Trophoblast cell (in vitro differentiated cells and primary cell): ENCODE data around the gene COX7B2.
A peak's percentile ranks its signal among the peaks of the same experiment; 100 is the strongest.

ENCODE experiments used
- DNase-seq, 2 donors: peaks; one replicate each; pipeline ENCODE4 v3.0.0-alpha.2; 2016
- H2AFZ ChIP-seq: 2 replicates; pipeline ENCODE4 v1.6.1; 2013; ENCODE audit warnings: low read length, moderate library complexity, mild to moderate bottlenecking; ENCODE audit not compliant: insufficient read depth, poor library complexity
- H2AK5ac ChIP-seq: 2 replicates; pipeline ENCODE4 v1.6.1; 2013; ENCODE audit warnings: mild to moderate bottlenecking, low read length
- H2BK120ac ChIP-seq: 2 replicates; pipeline ENCODE4 v1.6.1; 2013; ENCODE audit warnings: low read length, mild to moderate bottlenecking, moderate library complexity; ENCODE audit not compliant: insufficient read depth, poor library complexity
- H2BK12ac ChIP-seq: 2 replicates; pipeline ENCODE4 v1.6.1; 2013; ENCODE audit warnings: mild to moderate bottlenecking, low read length, moderate library complexity
- H2BK5ac ChIP-seq: 2 replicates; pipeline ENCODE4 v1.6.1; 2013; ENCODE audit warnings: low read length, low read depth, moderate library complexity, mild to moderate bottlenecking; ENCODE audit not compliant: poor library complexity
- H3K14ac ChIP-seq: 2 replicates; pipeline ENCODE4 v1.6.1; 2013; ENCODE audit warnings: mild to moderate bottlenecking, low read length
- H3K18ac ChIP-seq: 2 replicates; pipeline ENCODE4 v1.6.1; 2013; ENCODE audit warnings: mild to moderate bottlenecking, low read length
- H3K23ac ChIP-seq: 2 replicates; pipeline ENCODE4 v1.6.1; 2013; ENCODE audit warnings: low read length
- H3K27ac ChIP-seq: 2 replicates; pipeline ENCODE4 v1.5.1; 2013; ENCODE audit warnings: low read depth, mild to moderate bottlenecking, inconsistent platforms, low read length, moderate library complexity
- H3K27me3 ChIP-seq: 2 replicates; pipeline ENCODE4 v1.6.1; 2013; ENCODE audit warnings: inconsistent platforms, mild to moderate bottlenecking, low read length, moderate library complexity; ENCODE audit not compliant: insufficient read depth
- H3K36me3 ChIP-seq, 2 experiments: 1 replicate in 1 of 2; 2 replicates in 1 of 2; pipeline ENCODE4 v1.6.1; 2013; ENCODE audit warnings: low read length in 2 of 2, mild to moderate bottlenecking in 2 of 2, moderate library complexity in 1 of 2; ENCODE audit not compliant: insufficient read depth in 2 of 2, control insufficient read depth in 1 of 2
- H3K4ac ChIP-seq: 2 replicates; pipeline ENCODE4 v1.6.1; 2013; ENCODE audit warnings: low read depth, mild to moderate bottlenecking, low read length, moderate library complexity
- H3K4me1 ChIP-seq, 2 experiments: 1 replicate in 1 of 2; 2 replicates in 1 of 2; pipeline ENCODE4 v1.6.1; 2013; ENCODE audit warnings: low read length in 2 of 2, mild to moderate bottlenecking in 2 of 2, moderate library complexity in 1 of 2; ENCODE audit not compliant: insufficient read depth in 2 of 2, control insufficient read depth in 1 of 2
- H3K4me2 ChIP-seq: 2 replicates; pipeline ENCODE4 v1.6.1; 2013; ENCODE audit warnings: inconsistent platforms, mild to moderate bottlenecking, low read length, moderate library complexity
- H3K4me3 ChIP-seq: 2 replicates; pipeline ENCODE4 v1.5.1; 2013; ENCODE audit warnings: mild to moderate bottlenecking, low read depth, low read length, inconsistent platforms
- H3K79me1 ChIP-seq: one replicate; pipeline ENCODE4 v1.6.1; 2013; ENCODE audit warnings: low read length
- H3K79me2 ChIP-seq: 2 replicates; pipeline ENCODE4 v1.6.1; 2013; ENCODE audit warnings: low read length, mild to moderate bottlenecking; ENCODE audit not compliant: control insufficient read depth, insufficient read depth, poor library complexity
- H3K9ac ChIP-seq: 2 replicates; pipeline ENCODE4 v1.6.1; 2013; ENCODE audit warnings: mild to moderate bottlenecking, low read length
- H3K9me3 ChIP-seq: 2 replicates; pipeline ENCODE4 v1.6.1; 2013; ENCODE audit warnings: low read depth, mild to moderate bottlenecking, control low read depth, inconsistent platforms, low read length; ENCODE audit not compliant: insufficient read depth
- H4K12ac ChIP-seq: 2 replicates; pipeline ENCODE4 v1.6.1; 2013; ENCODE audit warnings: low read depth, mild to moderate bottlenecking, low read length, moderate library complexity
- H4K8ac ChIP-seq: 2 replicates; pipeline ENCODE4 v1.6.1; 2013; ENCODE audit warnings: low read depth, mild to moderate bottlenecking, low read length, moderate library complexity
- H4K91ac ChIP-seq: one replicate; pipeline ENCODE4 v1.6.1; 2013; ENCODE audit warnings: low read depth, mild to moderate bottlenecking, low read length, moderate library complexity
- WGBS: extraction: QIAGEN DNeasy Blood & Tissue Kit; methylation state at CpG from one replicate; pipeline ENCODE4 v1.1.7; 2013; ENCODE audit warnings: missing lambda C conversion rate; ENCODE audit not compliant: insufficient read length, insufficient coverage; ENCODE audit errors: extremely low coverage; 5-methylcytosine and 5-hydroxymethylcytosine counted together

The COX7B2 gene

DNA sequence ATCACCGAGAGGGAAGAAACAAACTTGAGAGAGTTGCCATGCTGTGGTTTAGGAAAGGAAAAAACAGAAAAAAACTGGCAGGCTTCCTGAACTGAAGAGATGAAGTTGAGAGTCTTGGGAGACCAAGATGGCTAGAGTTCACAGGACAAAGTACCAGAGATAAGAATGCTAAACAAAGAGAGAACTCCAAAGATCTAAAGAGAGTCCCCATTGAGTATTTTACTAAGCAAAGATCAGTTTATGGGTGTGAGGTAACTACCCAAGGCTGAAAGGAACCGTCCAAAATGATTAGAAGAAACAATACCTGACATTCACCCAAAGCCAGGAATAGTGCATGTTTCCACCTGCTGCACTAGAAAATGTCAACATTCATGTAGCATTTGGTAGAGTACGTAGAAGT lies 21.8 kb upstream of the COX7B2 start:
- no CpG with 5 or more reads among the region's 3 CpGs for WGBS
- no peak overlapping the region for H4K91ac ChIP-seq

GRCh38 chr4:46927201-46927600 lies 18.2 kb upstream of the COX7B2 start:
- Histone ChIP-seq H3K79me2 (no peaks in the 10 kb centered on the region), H3K4me3 (no peak overlapping the region), H4K12ac (no peak overlapping the region), H2AK5ac (no peak overlapping the region), H4K91ac (no peak overlapping the region), H4K8ac (no peak overlapping the region), H3K4me1 (no peaks in the 10 kb centered on the region), H3K4me2 (no peak overlapping the region), H3K27me3 (no peaks in the 10 kb centered on the region), H3K9me3 (no peaks in the 10 kb centered on the region), H2BK12ac (no peak overlapping the region), H3K36me3 (no peaks in the 10 kb centered on the region), H3K79me1 (no peaks in the 10 kb centered on the region), H3K14ac (no peak overlapping the region), H3K23ac (no peak overlapping the region), H3K18ac (no peak overlapping the region), H3K9ac (no peak overlapping the region), H3K27ac (no peak overlapping the region), H2BK120ac (no peak overlapping the region), H2AFZ (no peak overlapping the region), H3K4ac (no peak overlapping the region), H2BK5ac (no peak overlapping the region)
- peak in 1 of 2 donors; percentile 4 for DNase-seq

More for the DNA sequence above, 21.8 kb upstream of the COX7B2 start:
- Histone ChIP-seq H4K12ac (no peak overlapping the region), H3K79me1 (no peaks in the 10 kb centered on the region), H3K14ac (no peak overlapping the region), H2AK5ac (no peak overlapping the region), H2BK5ac (no peak overlapping the region), H3K79me2 (no peaks in the 10 kb centered on the region), H3K9ac (no peak overlapping the region), H2BK12ac (no peak overlapping the region), H3K4me1 (no peaks in the 10 kb centered on the region), H2BK120ac (no peak overlapping the region), H3K36me3 (no peaks in the 10 kb centered on the region), H3K4me2 (no peak overlapping the region), H3K27me3 (no peaks in the 10 kb centered on the region), H3K4me3 (no peak overlapping the region), H4K8ac (no peak overlapping the region), H3K9me3 (no peaks in the 10 kb centered on the region), H3K4ac (no peak overlapping the region), H3K27ac (no peak overlapping the region), H2AFZ (no peak overlapping the region), H3K23ac (no peak overlapping the region), H3K18ac (no peak overlapping the region)
- DNase-seq, result no peak

- Histone ChIP-seq H2AK5ac (no peak overlapping the region), H4K12ac (no peak overlapping the region), H2BK12ac (no peak overlapping the region), H3K9ac (no peak overlapping the region), H3K4me3 (no peak overlapping the region), H3K18ac (no peak overlapping the region), H3K14ac (no peak overlapping the region), H3K4me1 (no peaks in the 10 kb centered on the region), H3K27ac (no peak overlapping the region), H2BK5ac (no peak overlapping the region), H3K36me3 (no peaks in the 10 kb centered on the region), H4K8ac (no peak overlapping the region), H2BK120ac (no peak overlapping the region), H3K27me3 (no peaks in the 10 kb centered on the region), H3K4ac (no peak overlapping the region), H3K79me2 (no peaks in the 10 kb centered on the region), H3K4me2 (no peak overlapping the region), H4K91ac (no peak overlapping the region), H3K23ac (no peak overlapping the region), H3K9me3 (no peaks in the 10 kb centered on the region), H3K79me1 (no peaks in the 10 kb centered on the region), H2AFZ (no peak overlapping the region)
- DNase-seq, result no peak
These were observed 15.9 kb upstream of the COX7B2 start for GRCh38 chr4:46924789-46925529.

- Histone ChIP-seq H2BK12ac (no peak overlapping the region), H3K14ac (no peak overlapping the region), H3K4me1 (no peaks in the 10 kb centered on the region), H3K36me3 (no peaks in the 10 kb centered on the region), H3K23ac (no peak overlapping the region), H3K9me3 (no peaks in the 10 kb centered on the region), H4K8ac (no peak overlapping the region), H4K91ac (no peak overlapping the region), H3K79me2 (no peaks in the 10 kb centered on the region), H3K79me1 (no peaks in the 10 kb centered on the region), H2AFZ (no peak overlapping the region), H2AK5ac (no peak overlapping the region), H3K4me3 (no peak overlapping the region), H4K12ac (no peak overlapping the region), H3K4me2 (no peak overlapping the region), H3K27ac (no peak overlapping the region), H3K27me3 (no peaks in the 10 kb centered on the region), H3K18ac (no peak overlapping the region), H3K4ac (no peak overlapping the region), H2BK5ac (no peak overlapping the region), H3K9ac (no peak overlapping the region), H2BK120ac (no peak overlapping the region)
- no peak for DNase-seq
- no CpG with 5 or more reads among the region's 3 CpGs for WGBS
These were observed 13.2 kb upstream of the COX7B2 start for GRCh38 chr4:46922205-46922604.
